ENCODE data around the gene SLC22A17.
"Not testable (repeated sequence)": the region's sequence is repeated elsewhere in the genome, so short reads cannot be mapped to it uniquely, and the experiment has no call there.

Gene SLC22A17

GRCh38 chr14:23339506-23340268 is 13.0 kb downstream of the SLC22A17 start:
- DNase-seq (ENCODE audit: low read depth in 3 of 3), result no peak

DNA sequence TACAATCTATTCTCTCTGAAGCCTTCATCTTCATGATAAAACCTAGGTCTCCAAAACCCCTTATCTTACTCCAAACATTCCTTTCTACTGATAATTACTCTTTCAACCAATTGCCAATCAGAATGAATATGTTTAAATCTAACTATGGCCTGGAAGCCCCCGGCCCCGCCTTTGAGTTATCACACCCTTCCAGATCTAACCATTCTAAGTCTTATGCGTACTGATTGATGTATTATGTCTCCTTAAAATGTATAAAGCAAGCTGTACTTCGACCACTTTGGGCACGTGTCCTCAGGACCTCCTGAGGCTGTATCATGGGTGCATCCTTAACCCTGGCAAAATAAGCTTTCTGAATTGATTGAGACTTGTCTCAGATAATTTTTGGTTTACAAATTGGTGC is 17.1 kb downstream of the SLC22A17 start:
- no peak for DNase-seq (ENCODE audit: low read depth in 3 of 3)

DNA sequence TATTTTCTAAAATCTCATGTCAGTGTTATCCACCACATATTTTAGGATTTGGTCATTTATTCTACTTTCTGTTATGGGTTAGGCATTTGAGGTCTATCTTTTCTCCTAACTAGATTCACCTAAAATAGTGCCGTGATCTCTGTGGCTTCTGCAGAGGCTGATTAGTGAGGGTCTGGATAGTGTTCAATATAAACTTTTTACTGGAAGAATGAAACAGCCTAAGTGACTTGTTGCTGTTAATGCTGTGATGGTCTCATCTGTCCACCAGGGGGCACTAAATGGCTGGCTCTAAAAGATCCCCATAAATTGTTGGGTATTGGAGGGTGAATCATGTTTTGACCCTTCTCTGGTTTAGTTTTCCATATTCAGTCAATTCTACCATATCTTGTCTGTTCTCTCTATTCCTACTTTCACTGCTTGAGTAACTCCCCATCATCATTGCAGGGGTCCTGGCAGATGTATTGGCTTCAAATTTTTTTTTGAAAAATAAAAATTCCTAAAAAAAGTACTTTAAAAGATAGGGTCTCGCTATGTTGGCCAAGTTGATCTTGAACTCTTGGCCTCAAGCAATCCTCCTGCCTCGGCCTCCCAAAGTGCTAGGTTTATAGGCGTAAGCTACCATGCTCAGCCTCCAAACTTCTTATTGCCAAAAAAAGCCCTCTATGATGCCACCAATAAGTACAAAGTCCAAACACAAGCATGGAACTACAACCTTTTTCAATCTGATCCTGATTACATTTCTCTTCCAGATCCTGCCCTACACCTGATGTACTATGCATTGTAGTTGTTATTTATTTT is 24.5 kb downstream of the SLC22A17 start:
- DNase-seq (ENCODE audit: low read depth in 3 of 3), result peak in 2 of 3 experiments; percentile 38 to 52

- DNase-seq (ENCODE audit: low read depth in 3 of 3), result no peak
These were observed 26.0 kb downstream of the SLC22A17 start for GRCh38 chr14:23326491-23327332.

GRCh38 chr14:23325746-23326145 is 26.9 kb downstream of the SLC22A17 start:
- not testable (repeated sequence) for DNase-seq (ENCODE audit: low read depth in 3 of 3)

DNA sequence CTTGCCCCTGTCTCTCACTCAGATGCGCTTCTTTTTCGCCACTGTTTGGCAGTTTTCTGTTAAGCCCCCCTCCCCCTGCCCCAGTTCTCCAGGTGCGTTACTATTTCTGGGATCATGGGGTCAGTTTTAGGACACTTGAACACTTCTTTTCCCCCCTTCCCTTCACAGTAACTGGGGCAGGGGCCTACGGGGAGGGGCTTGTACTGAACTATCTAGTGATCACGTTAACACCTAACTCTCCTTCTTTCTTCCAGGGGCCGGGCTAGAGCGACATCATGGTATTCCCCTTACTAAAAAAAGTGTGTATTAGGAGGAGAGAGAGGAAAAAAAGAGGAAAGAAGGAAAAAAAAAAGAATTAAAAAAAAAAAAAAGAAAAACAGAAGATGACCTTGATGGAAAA is 27.7 kb downstream of the SLC22A17 start:
- DNase-seq (ENCODE audit: low read depth in 3 of 3), result no peak

- DNase-seq (ENCODE audit: low read depth in 3 of 3), result no peak
These were observed 28.2 kb downstream of the SLC22A17 start for GRCh38 chr14:23324455-23324846.

- no peak for DNase-seq (ENCODE audit: low read depth in 3 of 3)
These were observed 28.7 kb downstream of the SLC22A17 start for GRCh38 chr14:23323838-23324454.

GRCh38 chr14:23322568-23323517 is 29.8 kb downstream of the SLC22A17 start:
- DNase-seq (ENCODE audit: low read depth in 3 of 3), result no peak

- peak in 1 of 3 experiments; percentile 25 for DNase-seq (ENCODE audit: low read depth in 3 of 3)
These were observed 30.8 kb downstream of the SLC22A17 start for GRCh38 chr14:23321572-23322547.

DNA sequence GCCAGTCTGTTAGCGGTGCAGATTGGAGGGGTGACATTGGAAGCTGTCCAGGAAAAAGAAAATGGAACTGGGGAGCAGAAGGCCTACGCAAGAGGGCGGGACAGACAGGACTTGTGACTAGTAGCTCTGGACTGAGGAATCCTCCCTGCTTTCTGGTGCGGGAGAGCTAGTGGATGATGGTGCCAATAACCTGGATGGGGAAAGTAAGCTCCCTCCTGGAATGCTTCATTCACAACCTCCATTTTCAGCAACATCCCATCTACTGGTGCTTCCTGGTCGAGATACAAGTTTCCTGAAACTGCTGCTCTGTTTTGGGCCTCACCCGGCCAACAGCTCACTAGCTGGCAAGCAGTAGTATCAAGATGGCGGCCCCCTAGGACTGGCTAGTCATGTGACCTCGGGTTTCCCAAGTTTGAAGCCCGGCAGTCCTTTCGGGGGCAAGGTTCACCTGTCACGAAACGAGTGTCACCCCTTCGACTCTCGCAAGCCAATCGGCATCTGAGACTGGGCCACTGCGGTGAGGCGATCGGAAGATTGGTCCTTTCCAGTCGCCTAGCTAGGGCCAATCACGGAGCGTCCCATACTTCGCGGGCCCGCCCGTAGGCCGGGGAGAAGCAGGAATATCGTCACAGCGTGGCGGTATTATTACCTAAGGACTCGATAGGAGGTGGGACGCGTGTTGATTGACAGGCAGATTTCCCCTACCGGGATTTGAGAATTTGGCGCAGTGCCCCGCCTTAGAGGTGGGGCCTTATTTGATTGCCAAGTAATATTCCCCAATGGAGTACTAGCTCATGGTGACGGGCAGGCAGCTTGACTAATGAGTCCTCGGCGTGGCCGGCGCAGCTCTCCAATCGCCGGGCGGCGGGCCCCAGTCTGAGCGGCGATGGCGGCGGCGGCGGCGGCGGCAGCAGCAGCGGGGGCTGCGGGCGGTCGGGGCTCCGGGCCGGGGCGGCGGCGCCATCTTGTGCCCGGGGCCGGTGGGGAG is 31.8 kb downstream of the SLC22A17 start, which contains the start of gene PABPN1:
TSS of gene PABPN1 (plus strand) at position 874 of the 988 bp plus-strand sequence. CDS start at position 887, 13 bp downstream.
- peak; percentile 88 to 96 (median 92) for DNase-seq (ENCODE audit: low read depth in 3 of 3)

DNA sequence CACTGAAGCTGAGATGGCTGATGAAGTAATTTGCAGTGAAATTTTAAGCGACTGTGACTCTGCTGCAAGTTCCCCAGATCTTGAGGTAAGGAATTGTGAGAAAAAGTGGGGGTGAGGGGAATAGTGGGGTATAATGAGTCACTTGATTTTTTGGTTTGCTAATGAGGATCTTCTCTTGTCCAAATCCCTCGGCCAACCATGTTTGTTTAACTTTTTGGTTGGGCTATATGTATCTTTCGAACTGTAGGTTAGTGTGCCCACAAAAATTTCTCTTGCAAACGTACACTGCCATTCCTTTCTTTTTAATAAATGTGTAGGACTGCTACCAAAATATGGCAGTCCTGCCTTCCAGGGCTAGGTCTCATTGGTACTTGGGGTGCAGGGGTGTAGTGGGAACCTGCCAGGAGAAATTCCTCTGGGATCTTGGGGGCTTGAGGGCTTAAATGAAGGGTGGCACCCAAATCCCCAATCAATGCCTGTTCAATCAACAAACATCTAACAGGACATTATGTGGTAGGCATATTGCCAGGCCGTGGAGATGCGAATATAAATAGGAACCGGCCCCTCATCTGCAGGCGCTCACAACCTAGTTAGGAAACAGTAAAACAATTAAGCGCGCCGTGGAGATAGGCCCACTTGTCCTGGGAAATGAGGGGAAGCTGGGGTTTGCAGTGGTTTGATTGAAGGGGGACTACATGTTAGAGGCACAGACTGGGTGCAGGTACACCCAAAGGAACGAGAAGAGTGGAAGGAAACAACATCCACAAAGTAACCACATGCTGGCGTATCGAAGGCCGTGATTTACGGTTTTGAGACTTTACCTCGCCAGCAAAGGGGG is 32.7 kb downstream of the SLC22A17 start:
- no peak for DNase-seq (ENCODE audit: low read depth in 3 of 3)

GRCh38 chr14:23316300-23316699 is 36.4 kb downstream of the SLC22A17 start:
- DNase-seq (ENCODE audit: low read depth in 3 of 3), result no peak

GRCh38 chr14:23310546-23310945 is 42.1 kb downstream of the SLC22A17 start:
- no peak for DNase-seq (ENCODE audit: low read depth in 3 of 3)

DNA sequence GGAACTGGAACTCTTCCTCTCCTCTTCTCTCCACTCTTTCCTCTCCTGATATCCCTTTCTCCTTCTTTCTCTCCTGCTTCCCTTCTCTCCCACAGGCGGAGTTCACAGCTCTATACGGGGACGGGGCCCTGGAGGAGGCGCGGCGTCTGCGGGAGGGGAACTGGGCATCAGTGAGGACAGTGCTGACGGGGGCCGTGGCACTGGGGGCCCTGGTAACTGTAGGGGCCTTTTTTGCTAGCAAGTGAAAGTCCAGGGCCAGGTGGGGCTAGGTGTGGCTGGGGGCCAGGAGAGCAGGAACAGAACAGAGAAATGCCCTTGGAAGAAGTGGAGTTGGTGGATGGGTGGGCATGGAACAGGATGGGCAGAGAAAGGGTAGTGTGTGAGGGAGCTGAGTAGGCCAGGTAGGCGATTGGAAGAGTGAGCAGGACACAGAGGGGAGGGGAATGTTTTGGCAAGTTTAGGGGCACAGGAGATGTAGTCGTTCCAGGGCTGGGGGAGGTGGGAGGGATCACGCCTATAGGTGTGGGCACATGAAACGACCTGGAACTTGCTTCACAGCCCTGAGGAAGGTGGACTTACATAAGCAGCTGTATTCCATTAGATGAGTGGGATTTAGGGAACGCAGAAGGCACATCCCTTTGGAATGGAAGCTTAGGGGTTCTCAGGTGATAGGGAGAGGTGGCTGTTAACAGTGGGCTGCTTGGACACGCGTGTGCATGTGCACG is 43.8 kb downstream of the SLC22A17 start:
- no peak for DNase-seq (ENCODE audit: low read depth in 3 of 3)

Data from stimulated activated CD4-positive, alpha-beta T cell treated with anti-CD3 and anti-CD28 coated beads, TNF-alpha, amount 100 ng/mL, for 4 hours (primary cell).